NCI-H146 (cell line): ENCODE data around the gene KCNK10.

Source experiments
- DNase-seq: peaks from one replicate; lab custom pipeline; 2025; lab: John Stamatoyannopoulos, UW

Gene KCNK10, protein sequence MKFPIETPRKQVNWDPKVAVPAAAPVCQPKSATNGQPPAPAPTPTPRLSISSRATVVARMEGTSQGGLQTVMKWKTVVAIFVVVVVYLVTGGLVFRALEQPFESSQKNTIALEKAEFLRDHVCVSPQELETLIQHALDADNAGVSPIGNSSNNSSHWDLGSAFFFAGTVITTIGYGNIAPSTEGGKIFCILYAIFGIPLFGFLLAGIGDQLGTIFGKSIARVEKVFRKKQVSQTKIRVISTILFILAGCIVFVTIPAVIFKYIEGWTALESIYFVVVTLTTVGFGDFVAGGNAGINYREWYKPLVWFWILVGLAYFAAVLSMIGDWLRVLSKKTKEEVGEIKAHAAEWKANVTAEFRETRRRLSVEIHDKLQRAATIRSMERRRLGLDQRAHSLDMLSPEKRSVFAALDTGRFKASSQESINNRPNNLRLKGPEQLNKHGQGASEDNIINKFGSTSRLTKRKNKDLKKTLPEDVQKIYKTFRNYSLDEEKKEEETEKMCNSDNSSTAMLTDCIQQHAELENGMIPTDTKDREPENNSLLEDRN

DNA sequence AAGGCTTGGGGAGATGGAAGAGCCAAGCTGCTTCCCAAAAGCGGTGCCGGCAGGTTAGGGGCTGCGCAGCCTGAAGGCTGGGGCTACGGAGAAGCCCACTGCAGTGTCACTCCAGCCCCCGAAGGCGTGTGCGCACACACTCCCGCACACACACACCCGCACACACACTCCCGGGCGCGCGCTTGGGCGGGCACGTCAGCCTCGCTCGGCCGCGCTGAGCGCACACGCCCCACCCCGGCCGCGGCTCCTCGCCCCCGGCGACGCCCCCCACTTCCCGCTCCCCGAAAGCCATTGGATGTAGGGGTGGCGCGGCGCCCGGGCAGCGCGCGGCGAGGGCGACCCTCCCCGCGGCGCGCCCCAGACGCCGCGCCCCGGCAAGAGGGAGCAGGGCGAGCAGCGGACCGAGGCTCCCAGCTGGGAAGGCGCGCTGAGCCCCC lies at the start of gene KCNK10:
TSS of gene KCNK10 (minus strand) at position 184 of the 437 bp plus-strand sequence. CDS start 471 bp downstream, outside the sequence.
- DNase-seq: peak; percentile 40

DNA sequence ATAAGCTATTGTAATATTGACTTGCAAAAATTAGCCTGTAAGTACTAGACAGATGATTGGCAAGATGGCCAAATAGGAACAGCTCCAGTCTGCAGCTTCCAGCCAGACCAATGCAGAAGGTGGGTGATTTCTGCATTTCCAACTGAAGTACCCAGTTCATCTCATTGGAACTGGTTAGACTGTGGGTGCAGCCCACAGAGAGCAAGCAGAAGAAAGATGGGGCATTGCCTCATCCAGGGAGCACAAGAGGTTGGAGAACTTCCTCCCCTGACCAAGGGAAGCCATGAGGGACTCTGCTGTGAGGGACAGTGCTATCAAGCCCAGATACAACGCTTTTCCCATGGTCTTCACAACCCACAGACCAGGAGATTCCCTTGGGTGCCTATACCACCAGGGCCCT lies 46.4 kb upstream of the KCNK10 start:
- no peak for DNase-seq

DNA sequence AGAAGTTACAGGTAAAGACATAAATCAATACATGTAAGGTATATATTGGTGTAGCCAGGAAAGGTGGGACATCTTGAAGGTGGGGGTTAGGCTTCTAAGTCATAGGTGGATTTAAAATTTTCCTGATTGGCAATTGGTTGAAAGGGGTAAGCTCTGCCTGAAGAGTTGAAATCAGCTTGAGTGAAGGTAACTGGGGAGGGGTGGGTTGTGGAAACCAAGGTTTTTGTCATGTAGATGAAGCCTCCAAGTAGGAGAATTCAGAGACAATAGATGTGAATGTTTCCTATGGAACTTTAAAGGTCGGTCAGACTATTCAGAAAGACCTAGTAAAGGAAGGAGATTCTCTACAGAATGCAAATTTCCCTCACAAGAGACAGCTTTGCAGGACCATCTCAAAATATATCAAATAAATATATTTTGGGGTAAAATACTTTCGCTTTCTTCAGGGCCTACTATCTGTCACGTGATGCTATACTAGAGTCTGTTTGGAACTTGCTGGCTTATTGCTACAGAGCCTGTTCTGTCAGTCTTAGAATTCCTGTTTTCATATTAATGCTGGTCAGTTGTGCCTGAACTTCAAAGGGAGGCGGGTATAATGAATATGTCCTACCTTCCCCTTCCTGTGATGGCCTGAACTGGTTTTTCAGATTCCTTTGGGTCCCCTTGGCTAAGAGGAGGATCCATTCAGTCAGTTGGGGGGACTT lies 41.8 kb upstream of the KCNK10 start:
- DNase-seq: no peak

DNA sequence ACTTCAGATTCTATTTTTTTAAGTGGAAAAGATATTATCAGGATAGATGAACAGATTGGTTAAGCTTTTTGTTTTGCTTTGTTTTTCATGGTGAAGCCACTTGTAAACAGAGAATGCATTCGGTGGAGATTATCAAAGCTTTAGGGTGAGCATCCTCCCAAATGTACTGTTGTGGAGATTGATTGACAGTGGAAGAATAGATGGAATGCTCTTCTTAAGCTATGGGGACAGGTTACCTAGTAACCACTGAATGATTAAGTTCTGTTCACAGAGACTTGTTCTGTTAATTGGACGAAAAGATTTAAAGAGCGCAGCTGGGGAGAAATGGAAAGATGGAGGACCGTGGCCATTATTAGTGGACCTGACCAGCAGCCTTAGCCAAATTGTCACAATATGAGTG lies 40.6 kb upstream of the KCNK10 start:
- DNase-seq: no peak

DNA sequence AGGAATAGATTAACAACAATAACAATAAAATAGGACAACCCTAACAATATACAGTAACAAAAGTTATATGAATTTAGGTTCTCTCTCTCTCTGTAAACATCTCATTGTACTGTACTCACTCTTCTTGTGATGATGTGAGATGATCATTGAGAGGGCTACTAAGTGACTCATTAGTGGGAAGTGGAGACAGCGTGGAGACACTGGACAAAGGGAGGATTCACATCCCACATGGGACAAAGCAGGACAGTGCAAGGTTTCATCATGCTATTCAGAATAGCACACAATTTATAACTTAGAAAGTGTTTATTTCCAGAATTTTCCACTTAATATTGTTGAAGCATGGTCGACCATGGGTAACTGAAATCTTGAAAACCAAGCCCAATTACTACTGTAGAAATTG lies 36.4 kb upstream of the KCNK10 start:
- no peak for DNase-seq

DNA sequence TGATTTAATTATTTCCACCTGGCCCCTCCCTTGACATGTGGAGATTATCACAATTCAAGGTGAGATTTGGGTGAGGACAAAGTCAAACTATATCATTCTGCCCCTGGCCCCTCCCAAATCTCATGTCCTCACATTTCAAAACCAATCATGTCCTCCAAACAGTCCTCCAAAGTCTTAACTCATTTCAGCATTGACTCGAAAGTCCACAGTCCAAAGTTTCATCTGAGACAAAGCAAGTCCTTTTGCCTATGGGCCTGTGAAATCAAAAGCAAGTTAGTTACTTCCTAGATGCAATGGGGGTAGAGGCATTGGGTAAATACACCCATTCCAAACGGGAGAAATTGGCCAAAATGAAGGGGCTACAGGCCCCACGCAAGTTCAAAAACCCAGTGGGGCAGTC lies 31.3 kb upstream of the KCNK10 start:
- no peak for DNase-seq

DNA sequence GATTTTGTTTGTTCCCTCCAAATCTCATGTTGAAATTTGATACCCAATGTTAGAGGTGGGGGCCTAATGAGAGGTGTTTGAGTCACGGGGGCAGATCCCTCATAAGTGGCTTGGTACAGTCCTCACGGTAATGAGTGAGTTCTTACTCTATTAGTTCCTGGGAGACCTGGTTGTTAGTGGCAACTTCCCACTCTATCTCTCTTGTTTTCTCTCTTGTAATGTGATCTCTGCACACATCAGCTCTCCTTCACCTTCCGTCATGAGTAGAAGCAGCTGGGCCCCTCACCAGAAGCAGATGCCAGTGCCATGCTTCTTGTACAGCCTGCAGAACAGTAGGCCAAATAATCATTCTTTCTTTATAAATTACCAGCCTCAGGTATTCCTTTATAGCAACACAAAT lies 29.6 kb upstream of the KCNK10 start:
- DNase-seq: peak; percentile 72

DNA sequence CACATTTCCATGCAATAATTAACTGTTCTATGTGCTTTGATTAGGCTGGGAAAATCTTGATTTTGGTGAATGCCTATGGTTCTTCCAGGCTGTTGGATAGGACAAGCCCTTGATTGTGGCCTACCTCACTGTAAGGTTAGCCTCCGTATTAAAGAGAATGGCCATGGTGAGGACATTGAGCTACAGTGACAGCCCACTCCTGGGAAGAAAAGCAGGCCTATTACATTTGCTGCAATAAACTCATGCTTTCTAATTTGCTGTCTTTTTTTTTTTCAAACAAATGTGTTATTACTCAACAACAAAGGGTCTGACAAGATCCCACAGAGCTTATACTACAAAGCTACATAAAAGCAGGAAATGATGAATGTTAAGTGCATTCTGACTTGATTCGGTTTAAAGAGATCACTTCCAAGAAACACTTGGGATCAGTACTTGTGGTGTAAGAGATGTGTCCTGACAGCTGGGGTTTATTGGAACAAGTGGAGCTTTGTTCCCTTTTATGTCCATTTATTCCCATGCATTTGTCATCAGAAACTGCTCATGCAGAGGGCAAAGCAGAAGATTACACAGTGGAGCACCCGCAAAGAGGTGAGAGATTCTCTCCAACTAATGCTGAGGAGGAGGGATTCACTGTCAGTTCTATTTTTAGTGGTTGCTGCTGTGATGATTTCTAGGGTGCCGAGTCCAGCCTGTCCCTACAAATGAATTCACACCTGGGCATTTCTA lies 29.1 kb upstream of the KCNK10 start:
- peak; percentile 0 for DNase-seq

DNA sequence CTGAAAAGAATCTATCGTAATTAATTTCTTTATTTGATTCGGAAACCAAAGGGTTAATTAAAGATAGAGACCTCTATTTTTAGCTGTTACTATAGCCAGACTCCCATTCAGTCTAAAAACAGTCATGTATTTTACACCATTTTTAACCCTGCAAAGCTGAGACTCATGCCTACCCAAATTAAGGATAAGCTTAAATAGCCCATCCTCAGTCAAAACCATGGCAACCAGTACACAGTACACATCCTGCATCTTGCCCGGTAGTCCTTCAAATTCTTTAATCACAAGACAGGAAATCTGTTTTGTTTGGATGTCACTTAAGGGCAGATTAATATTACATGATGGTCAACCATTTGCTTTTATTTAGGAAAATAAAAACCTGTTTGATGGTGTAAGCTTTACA lies 25.5 kb upstream of the KCNK10 start:
- DNase-seq: no peak

DNA sequence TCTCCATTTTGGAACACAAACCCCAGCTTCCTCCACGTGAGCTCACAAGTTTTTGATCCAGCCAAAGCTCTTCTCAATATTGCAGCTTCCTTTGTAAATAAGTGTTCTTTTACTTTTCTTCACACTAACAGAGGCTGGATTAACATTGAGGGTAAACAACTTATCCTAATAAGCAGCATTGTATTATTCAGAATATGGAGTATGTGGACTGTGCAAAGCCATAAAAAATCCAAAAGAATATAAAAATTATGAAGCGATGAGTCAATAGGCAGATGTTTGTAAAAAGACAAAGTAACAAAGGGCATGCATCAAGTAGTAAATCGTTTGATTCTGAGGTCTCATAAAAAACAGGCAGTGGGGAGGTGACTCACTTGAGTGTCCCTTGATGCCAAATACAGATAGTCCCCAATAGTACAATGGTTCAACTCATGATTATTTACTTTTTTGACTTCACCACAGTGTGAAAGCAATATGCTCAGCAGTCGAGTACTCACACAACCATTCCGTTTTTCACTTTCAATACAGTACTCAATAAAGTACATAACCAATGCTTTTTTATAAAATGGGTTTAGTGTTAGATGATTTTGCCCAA lies 23.1 kb upstream of the KCNK10 start:
- DNase-seq: no peak

DNA sequence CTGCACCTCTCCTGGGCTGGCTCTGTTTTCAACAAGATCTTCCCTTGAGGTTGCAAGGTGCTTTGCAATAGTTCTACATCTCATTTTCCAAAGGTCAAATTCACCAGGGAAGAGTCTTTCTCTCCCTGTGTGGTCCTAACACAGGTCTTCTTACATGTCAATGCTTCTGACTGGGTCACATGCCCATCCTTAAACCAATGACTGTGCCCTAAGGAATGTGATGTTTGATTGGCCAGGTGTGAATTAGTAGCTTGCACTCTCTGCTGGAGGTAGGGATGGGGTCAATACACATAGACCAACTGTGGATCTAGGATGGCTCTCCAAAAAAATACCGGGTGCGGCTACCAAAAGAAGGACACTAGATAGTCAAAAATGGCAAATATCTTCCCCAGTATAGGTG lies 19.9 kb upstream of the KCNK10 start:
- no peak for DNase-seq

DNA sequence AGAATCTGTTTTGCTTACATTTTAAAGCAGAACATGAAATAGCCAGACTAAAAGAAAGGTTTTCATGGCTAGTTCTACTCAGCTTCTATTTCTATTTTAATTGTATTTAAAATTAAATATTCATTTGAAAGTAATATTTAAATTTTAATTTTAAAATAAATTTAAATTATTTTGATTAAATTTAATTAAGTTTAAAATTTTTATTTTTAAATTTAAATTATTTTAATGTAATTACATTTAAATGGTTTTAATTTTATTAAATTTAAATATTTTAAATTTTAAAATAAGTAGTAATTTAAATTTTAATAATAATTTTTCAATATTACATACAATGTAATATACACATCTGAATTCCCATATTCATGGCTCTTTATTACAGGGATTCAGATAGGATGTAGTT lies 17.3 kb upstream of the KCNK10 start:
- DNase-seq: no peak

DNA sequence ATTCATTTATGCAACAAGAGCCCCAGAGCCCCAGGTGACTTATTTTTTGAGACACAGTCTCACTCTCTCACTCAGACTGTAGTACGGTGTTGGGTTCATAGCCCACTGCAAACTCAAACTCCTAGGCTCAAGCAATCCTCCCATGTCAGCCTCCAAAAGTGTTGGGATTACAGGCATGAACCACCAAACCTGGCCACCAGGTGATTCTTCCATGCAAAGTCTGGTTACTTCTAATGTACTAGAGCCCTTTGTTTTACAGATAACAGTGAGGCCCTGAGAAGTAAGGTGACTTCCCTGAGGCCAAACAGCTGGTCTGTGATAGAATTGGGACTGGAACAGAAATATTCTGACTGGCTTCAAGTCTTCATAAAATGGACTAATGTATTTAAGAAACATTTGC lies 10.0 kb upstream of the KCNK10 start:
- DNase-seq: no peak

DNA sequence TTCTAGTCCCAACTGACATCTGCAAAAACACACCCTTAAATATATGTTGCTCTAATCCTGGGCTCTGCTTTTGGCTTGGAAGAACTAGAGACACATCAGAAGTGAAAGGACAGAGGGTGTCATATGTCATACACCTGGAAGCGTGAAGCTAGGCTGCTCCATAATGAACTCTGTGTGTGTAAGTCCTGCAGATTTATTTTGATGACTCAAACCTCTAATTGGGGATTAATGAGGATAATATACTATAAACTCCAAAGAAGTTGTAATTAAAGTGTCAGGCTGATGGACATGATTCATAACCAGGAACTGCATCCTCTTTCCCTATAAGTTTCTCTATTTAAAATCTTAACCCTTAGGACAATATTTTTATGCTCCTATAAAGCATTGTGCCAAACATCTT lies 4.4 kb upstream of the KCNK10 start:
- peak; percentile 39 for DNase-seq

DNA sequence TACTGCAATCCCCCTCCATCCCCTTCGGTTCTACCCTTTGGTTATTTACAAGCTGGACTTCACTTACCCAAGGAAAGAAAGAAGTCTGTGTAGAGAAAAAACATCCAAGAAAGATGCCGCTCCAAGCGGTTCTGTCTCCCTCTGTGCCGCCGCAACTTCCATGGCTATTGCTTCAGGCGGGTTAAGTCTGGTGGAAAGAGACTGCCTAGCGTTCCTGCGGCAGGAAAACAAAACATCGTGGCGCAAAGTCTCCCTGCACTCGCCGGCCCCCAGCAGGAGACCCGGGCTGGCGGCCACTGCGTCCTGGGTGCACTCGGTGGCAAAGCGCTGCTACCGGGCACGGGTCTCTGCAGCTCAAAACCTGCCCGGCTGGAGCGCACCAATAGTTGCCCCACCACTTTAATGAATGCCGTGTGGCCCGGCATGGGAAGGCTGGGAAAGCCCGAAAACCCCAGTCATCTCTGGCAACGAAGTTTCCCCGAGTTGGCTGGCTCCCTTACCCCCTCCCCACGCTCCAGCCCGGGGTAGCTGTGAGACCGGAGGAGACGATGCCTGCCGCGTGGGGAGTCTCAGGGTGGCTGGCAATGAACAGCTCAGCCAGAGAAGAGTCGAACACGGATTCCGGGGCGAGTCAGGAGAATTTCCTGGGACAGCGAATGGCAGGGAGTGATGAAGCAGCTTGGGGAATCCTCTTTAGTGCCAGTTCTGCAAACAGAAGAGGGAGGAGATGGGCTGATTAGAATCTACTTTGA lies 3.5 kb upstream of the KCNK10 start:
- peak; percentile 28 for DNase-seq

DNA sequence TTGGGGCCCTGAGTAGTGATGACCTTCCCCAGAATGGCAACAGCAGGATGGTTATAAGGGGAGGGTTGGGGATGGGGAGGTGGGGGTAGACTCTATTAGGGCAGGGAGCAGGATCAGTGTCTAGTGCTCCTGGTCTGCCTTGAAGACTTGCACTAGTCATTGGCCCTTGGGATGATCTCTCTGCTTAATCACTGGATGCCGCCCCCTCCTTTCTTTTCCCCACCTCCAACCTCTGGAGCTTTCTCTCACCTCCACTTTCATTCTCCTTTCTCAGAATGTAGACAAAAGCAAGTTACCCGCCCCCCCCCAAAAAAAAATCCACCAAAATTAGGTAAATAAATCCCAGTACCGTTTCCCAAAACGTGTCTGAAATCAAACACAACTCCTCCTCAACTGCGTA lies 2.8 kb upstream of the KCNK10 start:
- no peak for DNase-seq

DNA sequence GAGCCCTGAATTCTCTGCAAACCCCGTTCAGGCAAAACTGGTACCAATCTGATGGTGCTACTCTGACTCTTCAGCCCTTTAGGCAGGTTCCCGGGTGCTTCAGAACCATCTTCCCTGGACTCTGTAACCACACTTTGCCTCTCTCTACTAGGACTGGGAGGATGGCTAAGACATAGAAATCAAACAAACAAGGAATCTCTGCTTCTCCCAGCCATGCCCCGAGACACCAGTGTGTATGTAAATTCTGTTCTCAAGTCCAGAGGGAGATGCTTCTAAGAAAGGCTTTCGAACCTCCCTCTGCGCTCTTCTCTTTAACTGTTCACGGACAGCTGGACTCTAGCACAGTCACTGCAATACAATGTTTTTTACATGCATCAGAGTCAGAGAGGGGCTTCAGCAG lies 1.9 kb upstream of the KCNK10 start:
- no peak for DNase-seq

DNA sequence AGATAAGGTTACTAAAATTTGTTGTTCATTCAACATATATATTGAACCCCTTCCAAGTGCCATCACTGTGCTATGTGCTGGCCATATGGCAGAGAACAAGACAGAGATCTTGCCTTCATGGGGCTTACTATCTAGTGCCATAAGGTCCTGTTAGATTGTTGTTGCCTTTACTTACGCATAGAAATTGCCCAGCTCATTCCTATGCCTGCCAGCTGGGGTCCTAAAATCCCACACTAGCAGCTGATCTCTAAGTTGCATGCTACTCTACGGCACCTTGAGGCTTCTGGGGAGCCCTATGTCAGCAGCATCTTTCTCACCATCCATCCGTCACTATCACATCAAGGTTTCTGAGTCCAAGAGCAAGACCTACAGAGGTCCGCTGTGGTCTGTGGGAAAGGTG lies 1.4 kb upstream of the KCNK10 start:
- no peak for DNase-seq

DNA sequence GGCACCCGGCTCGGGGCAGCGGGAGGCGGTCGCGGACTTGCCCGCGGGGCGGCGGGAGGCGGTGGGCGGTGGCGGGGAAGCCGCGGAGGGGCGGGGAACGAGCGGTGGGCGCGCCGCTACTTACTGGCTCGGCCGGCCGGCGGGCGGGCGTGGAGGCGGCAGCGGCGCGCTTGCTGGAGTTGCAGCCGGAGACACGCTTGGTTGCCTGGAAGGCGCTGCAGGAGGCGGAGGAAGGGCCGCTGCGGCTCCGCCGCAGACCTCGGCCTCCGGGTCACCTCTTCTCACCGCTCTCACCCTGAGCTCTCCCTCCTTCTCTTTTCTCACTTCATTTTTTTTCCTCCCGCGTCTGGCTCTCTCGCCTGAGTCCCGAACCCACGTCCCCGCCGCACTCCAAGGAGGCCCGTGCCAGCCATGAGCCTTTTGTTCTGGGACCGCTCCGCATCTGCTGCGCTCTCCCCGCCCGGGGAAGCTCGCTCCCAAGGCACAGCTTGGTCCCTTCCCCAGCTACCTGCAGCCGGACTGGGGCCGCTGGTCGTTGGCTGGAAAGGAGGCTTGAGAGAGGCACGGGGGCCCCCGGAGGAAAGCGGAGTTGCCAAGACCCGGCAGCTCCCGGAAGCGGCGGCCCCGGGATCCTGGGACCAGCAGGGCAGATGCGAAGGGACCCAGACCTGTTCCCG lies 592 bp upstream of the KCNK10 start:
- DNase-seq: peak; percentile 58

DNA sequence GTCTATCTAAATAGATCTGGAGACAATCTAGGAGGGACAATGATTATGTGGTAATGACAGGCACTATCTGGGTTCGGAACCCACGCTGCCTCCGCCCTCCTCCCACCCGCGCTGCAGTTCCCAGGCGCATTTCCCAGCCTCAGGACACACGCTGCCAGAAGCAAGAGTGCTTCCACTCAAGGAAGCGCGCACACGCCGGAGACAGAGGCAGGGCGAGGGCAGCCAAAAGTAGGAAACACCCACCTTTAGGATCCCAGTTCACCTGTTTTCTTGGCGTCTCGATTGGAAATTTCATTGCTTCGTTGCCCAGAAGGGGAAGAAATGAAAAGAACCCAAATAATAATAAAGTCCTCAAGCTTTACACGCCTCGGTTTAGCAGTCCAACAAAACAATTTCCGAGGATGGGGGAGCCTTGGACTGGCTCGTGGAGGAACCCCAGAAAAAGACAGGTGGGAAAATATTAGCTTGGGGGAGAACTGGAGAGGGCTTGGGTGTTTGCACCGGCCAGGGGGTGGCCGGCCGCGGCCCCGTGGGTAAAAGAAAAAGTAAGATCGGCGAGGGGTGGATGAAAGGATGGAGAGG lies 474 bp downstream of the KCNK10 start:
- DNase-seq: no peak
